ENCODE data around the gene RAB17. TPM values are rescaled to one million over a fixed set of nuclear protein-coding genes. Genes with fewer than 3 reads are reported as not detected.

RAB17 gene
- total RNA-seq = 1 to 10 TPM in 1 of 4 donors, under 1 TPM in 3; 0.33 to 2.8 (median 0.45) TPM
- polyA plus RNA-seq = 10 to 100 TPM; 34.4 to 48.8 (median 38.4) TPM

- 17 to 65% methylated on average over 16 of the region's 16 CpGs for WGBS, 2 donors
- TF ChIP-seq CTCF (IDR thresholded peaks at IDR 0.05) (no peak), EP300 (IDR thresholded peaks at IDR 0.05) (no peak), POLR2A (IDR thresholded peaks at IDR 0.05) (no peak), POLR2AphosphoS5 (IDR thresholded peaks at IDR 0.05) (no peak)
- Histone ChIP-seq H3K9me3 (no peaks in the 10 kb centered on the region), H3K27ac (peak within 1 kb of the TSS in 2 of 4 donors; percentile 22 to 70), H3K27me3 (no peaks in the 10 kb centered on the region), H3K4me1 (peaks cover 0 to 36% (median 29%) of the 10 kb centered on the region in 4 donors), H3K36me3 (no peaks in the 10 kb centered on the region), H3K4me3 (no peak within 1 kb of the TSS)
- intact Hi-C loops (cut with DNase I) = no loop called here
- DNase-seq = no peak
These were observed at the start of gene RAB17 for GRCh38 chr2:237590272-237591140. Gene RAB17 (minus strand): TSS chr2:237590734. CDS start chr2:237586154, 4,580 bp downstream.

DNA sequence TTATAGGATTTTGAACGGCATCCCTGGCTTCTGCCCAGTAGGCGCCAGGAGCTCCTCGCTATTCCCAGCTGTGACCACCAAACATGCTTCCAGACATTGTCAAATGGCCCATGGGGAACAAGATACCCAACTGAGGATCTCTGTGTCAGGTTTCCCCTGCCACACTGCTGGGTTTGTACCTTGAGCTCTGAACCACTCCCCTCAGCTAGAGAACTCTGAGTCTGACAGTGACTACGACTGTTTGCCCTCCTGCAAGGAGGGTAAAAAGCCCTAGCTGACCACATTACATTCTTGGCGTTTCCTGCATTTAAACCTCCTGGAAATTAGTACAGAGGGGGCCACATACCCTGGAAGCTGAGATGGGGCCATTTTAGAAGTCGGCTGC, 49.3 kb upstream of the RAB17 start:
- DNase-seq = no peak
- no peak overlapping the region for H3K4me3 ChIP-seq
- 69 to 83% methylated on average over 6 of the region's 6 CpGs for WGBS, 2 donors
- peaks cover 0 to 1% (median 0%) of the 10 kb centered on the region in 4 donors for H3K36me3 ChIP-seq
- peaks cover 0 to 8% (median 0%) of the 10 kb centered on the region in 4 donors for H3K4me1 ChIP-seq
- TF ChIP-seq CTCF (IDR thresholded peaks at IDR 0.05) (no peak), EP300 (IDR thresholded peaks at IDR 0.05) (no peak), POLR2A (IDR thresholded peaks at IDR 0.05) (no peak), POLR2AphosphoS5 (IDR thresholded peaks at IDR 0.05) (no peak)
- H3K27me3 ChIP-seq = no peaks in the 10 kb centered on the region
- no peaks in the 10 kb centered on the region for H3K9me3 ChIP-seq
- no peak overlapping the region for H3K27ac ChIP-seq
- intact Hi-C loops (cut with DNase I) = no loop called here

DNA sequence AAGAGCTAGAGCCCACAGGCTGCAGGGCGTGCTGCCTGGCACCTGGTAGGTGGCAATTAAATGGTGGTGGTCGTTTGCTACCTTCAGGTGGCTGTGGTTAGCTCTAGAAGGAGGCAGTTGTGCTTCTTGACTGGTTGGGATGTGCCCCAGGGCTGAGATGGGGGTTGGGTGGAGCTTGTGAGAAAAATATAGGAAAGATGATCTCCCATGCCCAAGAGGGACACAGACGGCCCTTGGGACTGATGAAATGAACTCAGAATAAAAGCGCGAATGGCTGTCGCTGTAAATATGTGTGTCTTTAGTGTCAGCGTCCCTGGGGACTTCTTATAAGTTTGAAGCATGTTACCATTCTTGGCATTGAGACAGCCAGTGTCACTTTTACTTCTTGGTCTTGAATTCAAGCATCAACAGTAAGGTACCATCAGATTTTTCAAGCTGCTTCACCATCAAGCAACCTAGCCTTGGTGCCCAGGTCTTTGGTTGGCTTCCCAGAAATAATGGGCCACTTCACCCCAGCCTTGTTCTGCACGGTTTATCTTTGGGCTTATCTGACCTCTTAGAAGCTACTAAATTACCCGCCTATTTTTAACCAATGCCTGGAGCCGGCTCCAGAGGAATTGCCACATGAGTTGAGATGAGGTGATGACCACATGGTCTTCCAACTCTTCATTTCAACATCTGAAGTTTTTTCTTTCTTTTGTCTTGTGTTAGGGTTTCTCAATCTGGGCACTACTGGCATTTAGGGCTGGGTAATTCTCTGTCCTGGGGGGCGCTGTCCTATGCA, 48.7 kb upstream of the RAB17 start:
- H3K9me3 ChIP-seq = peaks cover 0 to 3% (median 0%) of the 10 kb centered on the region in 4 donors
- peaks cover 0 to 8% (median 0%) of the 10 kb centered on the region in 4 donors for H3K4me1 ChIP-seq
- no peak overlapping the region for H3K4me3 ChIP-seq
- no peak for DNase-seq
- intact Hi-C loops (cut with DNase I) = no loop called here
- H3K27ac ChIP-seq = no peak overlapping the region
- H3K27me3 ChIP-seq = no peaks in the 10 kb centered on the region
- H3K36me3 ChIP-seq = no peaks in the 10 kb centered on the region
- TF ChIP-seq EP300 (IDR thresholded peaks at IDR 0.05) (no peak), POLR2A (IDR thresholded peaks at IDR 0.05) (no peak), POLR2AphosphoS5 (IDR thresholded peaks at IDR 0.05) (no peak), CTCF (IDR thresholded peaks at IDR 0.05) (no peak)
- WGBS, 2 donors = 74 to 82% methylated on average over 11 of the region's 11 CpGs

DNA sequence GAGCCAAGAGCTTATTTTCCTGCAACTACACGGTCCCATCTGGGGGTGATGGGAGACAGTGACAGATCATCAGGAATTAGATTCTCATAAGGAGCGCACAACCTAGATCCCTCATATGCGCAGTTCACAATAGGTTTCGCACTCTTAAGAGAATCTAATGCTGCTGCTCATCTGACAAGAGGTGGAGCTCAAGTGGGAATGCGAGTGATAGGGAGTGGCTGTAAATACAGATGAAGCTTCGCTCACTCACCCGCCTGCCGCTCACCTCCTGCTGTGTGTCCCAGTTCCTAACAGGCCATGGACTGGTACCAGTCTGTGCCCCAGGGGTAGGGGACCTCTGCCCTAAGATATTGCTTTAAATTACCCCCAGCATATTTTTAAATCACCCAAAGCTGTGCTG, 47.6 kb upstream of the RAB17 start:
- no peaks in the 10 kb centered on the region for H3K36me3 ChIP-seq

More for the DNA sequence above, 47.6 kb upstream of the RAB17 start:
- no peak overlapping the region for H3K4me3 ChIP-seq
- peaks cover 2 to 14% (median 4%) of the 10 kb centered on the region in 4 donors for H3K4me1 ChIP-seq
- H3K27me3 ChIP-seq = no peaks in the 10 kb centered on the region
- WGBS, 2 donors = 93 to 97% methylated on average over 8 of the region's 8 CpGs
- no peak for DNase-seq
- no peak for TF ChIP-seq CTCF (IDR thresholded peaks at IDR 0.05)
- no peak for TF ChIP-seq POLR2A (IDR thresholded peaks at IDR 0.05)
- TF ChIP-seq EP300 (IDR thresholded peaks at IDR 0.05) = no peak
- TF ChIP-seq POLR2AphosphoS5 (IDR thresholded peaks at IDR 0.05) = no peak
- H3K27ac ChIP-seq = no peak overlapping the region
- intact Hi-C loops (cut with DNase I) = no loop called here
- H3K9me3 ChIP-seq = peaks cover 0 to 4% (median 0%) of the 10 kb centered on the region in 4 donors
